IMR-90 (cell line): ENCODE measurements around the gene SRSF4. TPM values are rescaled to one million over a fixed set of nuclear protein-coding genes. Genes with fewer than 3 reads are reported as not detected.

Experiments
- ATAC-seq: fragments of 200-7000 bp; cut with Tn5 transposase; 2 replicates; pipeline ENCODE4 v1.9.1; 2020; ENCODE audit warnings: low read depth, mild to moderate bottlenecking, moderate library complexity
- BruUV-seq: library from RNA; stranded (reverse); fragments of 400-500 nt; replicated peaks from 2 replicates; lab custom pipeline; 2021; lab: Mats Ljungman, UMichigan
- CTCF ChIA-PET: fragments of 300-600 bp; formaldehyde crosslinking; extraction: SDS; loops from one replicate; lab custom pipeline; 2021; ENCODE audit warnings: antibody characterized with exemption; lab: Yijun Ruan, JAX
- POLR2A ChIA-PET: fragments of 300-600 bp; sonication (Branson Sonifier 250); formaldehyde crosslinking; loops from one replicate; lab custom pipeline; 2022; ENCODE audit warnings: antibody characterized with exemption; ENCODE audit not compliant: unreplicated experiment; lab: Charles Lee
- DNase-seq: peaks from one replicate; pipeline ENCODE4 v3.0.0; 2013
- H2AFZ ChIP-seq: replicated peaks from 2 replicates; pipeline ENCODE3; 2013; ENCODE audit warnings: low read length, mild to moderate bottlenecking; ENCODE audit not compliant: poor library complexity
- H2AK5ac ChIP-seq: 2 replicates; pipeline ENCODE4 v1.6.1; 2013; ENCODE audit warnings: low read depth, low read length, inconsistent platforms
- H2AK9ac ChIP-seq: replicated peaks from 2 replicates; pipeline ENCODE3; 2013; ENCODE audit warnings: mild to moderate bottlenecking, low read depth, low read length, moderate library complexity; ENCODE audit not compliant: poor library complexity
- H2BK120ac ChIP-seq: 2 replicates; pipeline ENCODE4 v1.6.1; 2013; ENCODE audit warnings: low read depth, low read length, inconsistent platforms
- H2BK15ac ChIP-seq: 3 replicates; pipeline ENCODE4 v1.6.1; 2013; ENCODE audit warnings: low read depth, low read length, inconsistent platforms
- H2BK20ac ChIP-seq: 2 replicates; pipeline ENCODE4 v1.6.1; 2013; ENCODE audit warnings: low read depth, mild to moderate bottlenecking, inconsistent platforms, low read length, moderate library complexity
- H2BK5ac ChIP-seq: 2 replicates; pipeline ENCODE4 v1.6.1; 2013; ENCODE audit warnings: mild to moderate bottlenecking, low read depth, low read length, inconsistent platforms; ENCODE audit not compliant: poor library complexity, severe bottlenecking
- H3K14ac ChIP-seq: replicated peaks from 2 replicates; pipeline ENCODE4 v1.6.1; 2013; ENCODE audit warnings: low read depth, low read length, inconsistent platforms
- H3K18ac ChIP-seq: 2 replicates; pipeline ENCODE4 v1.6.1; 2013; ENCODE audit warnings: low read depth, low read length, control low read depth
- H3K23ac ChIP-seq: 2 replicates; pipeline ENCODE4 v1.6.1; 2013; ENCODE audit warnings: low read depth, low read length, inconsistent platforms
- H3K27ac ChIP-seq: 2 replicates; pipeline ENCODE4 v1.5.1; 2013; ENCODE audit warnings: mild to moderate bottlenecking, control low read depth, low read length; ENCODE audit not compliant: insufficient read depth
- H3K27me3 ChIP-seq: 2 replicates; pipeline ENCODE4 v1.6.1; 2013; ENCODE audit warnings: low read length; ENCODE audit not compliant: control insufficient read depth, insufficient read depth
- H3K36me3 ChIP-seq: 2 replicates; pipeline ENCODE4 v1.6.1; 2013; ENCODE audit warnings: low read length, mixed read lengths; ENCODE audit not compliant: control insufficient read depth, insufficient read depth
- H3K4ac ChIP-seq: 2 replicates; pipeline ENCODE4 v1.6.1; 2013; ENCODE audit warnings: low read depth, low read length, inconsistent platforms
- H3K4me1 ChIP-seq: 2 replicates; pipeline ENCODE4 v1.6.1; 2013; ENCODE audit warnings: low read length, mixed read lengths; ENCODE audit not compliant: control insufficient read depth, insufficient read depth
- H3K4me2 ChIP-seq: 2 replicates; pipeline ENCODE4 v1.6.1; 2013; ENCODE audit warnings: low read depth, mild to moderate bottlenecking, control low read depth, low read length, moderate library complexity
- H3K4me3 ChIP-seq: 2 replicates; pipeline ENCODE4 v1.5.1; 2013; ENCODE audit warnings: low read depth, mild to moderate bottlenecking, control low read depth, low read length, moderate library complexity; ENCODE audit not compliant: insufficient read depth
- H3K56ac ChIP-seq: 2 replicates; pipeline ENCODE4 v1.6.1; 2013; ENCODE audit warnings: low read length, inconsistent platforms; ENCODE audit not compliant: insufficient read depth; ENCODE audit errors: extremely low read depth
- H3K79me1 ChIP-seq, 2 experiments: 2 replicates each; pipeline ENCODE4 v1.6.1; 2013; ENCODE audit warnings: low read length in 2 of 2, inconsistent platforms in 1 of 2, low read depth in 1 of 2
- H3K9ac ChIP-seq: 2 replicates; pipeline ENCODE4 v1.6.1; 2013; ENCODE audit warnings: low read depth, low read length, control low read depth
- H3K9me1 ChIP-seq: 2 replicates; pipeline ENCODE4 v1.6.1; 2013; ENCODE audit warnings: low read length, inconsistent platforms; ENCODE audit not compliant: insufficient read depth
- H3K9me3 ChIP-seq: 2 replicates; pipeline ENCODE4 v1.6.1; 2013; ENCODE audit warnings: low read length; ENCODE audit not compliant: control insufficient read depth, insufficient read depth
- H4K20me1 ChIP-seq: 2 replicates; pipeline ENCODE4 v1.6.1; 2013; ENCODE audit warnings: low read length, inconsistent platforms; ENCODE audit not compliant: insufficient read depth
- H4K5ac ChIP-seq: 2 replicates; pipeline ENCODE4 v1.6.1; 2013; ENCODE audit warnings: mild to moderate bottlenecking, low read depth, low read length, control low read depth
- H4K8ac ChIP-seq, 2 experiments: 2 replicates each; pipeline ENCODE4 v1.6.1; 2013; ENCODE audit warnings: low read depth in 2 of 2, low read length in 2 of 2, control low read depth in 1 of 2, inconsistent platforms in 1 of 2
- H4K91ac ChIP-seq: 2 replicates; pipeline ENCODE4 v1.6.1; 2013; ENCODE audit warnings: low read depth, low read length, inconsistent platforms; ENCODE audit not compliant: insufficient read depth
- BHLHE40 ChIP-seq: fragments of 150-350 bp; IDR thresholded peaks from 2 replicates; pipeline ENCODE4 v1.6.1; 2016; ENCODE audit warnings: mild to moderate bottlenecking, low read depth, low read length
- CEBPB ChIP-seq: IDR thresholded peaks from 2 replicates; pipeline ENCODE4 v1.6.1; 2012; ENCODE audit warnings: low read depth, low read length, improper control_type of control experiment
- CHD1 ChIP-seq: IDR thresholded peaks from 2 replicates; pipeline ENCODE4 v1.6.1; 2012; ENCODE audit warnings: low read depth, low read length, improper control_type of control experiment
- CTCF ChIP-seq: conservative IDR thresholded peaks from 2 replicates; pipeline ENCODE4 v1.5.1; 2012; ENCODE audit warnings: mild to moderate bottlenecking, low read depth, low read length, improper control_type of control experiment
- ELK1 ChIP-seq: fragments of 150-350 bp; IDR thresholded peaks from 2 replicates; pipeline ENCODE4 v1.6.1; 2016; ENCODE audit warnings: low read depth, mild to moderate bottlenecking, low read length, moderate library complexity, borderline replicate concordance
- FOS ChIP-seq: fragments of 150-350 bp; IDR thresholded peaks from 2 replicates; pipeline ENCODE4 v1.6.1; 2016; ENCODE audit warnings: low read depth, low read length
- MAFK ChIP-seq: IDR thresholded peaks from 2 replicates; pipeline ENCODE4 v1.6.1; 2012; ENCODE audit warnings: low read depth, low read length, improper control_type of control experiment
- MAZ ChIP-seq: IDR thresholded peaks from 2 replicates; pipeline ENCODE4 v1.6.1; 2012; ENCODE audit warnings: low read depth, mild to moderate bottlenecking, low read length, improper control_type of control experiment, moderate library complexity, borderline replicate concordance
- MXI1 ChIP-seq: IDR thresholded peaks from 2 replicates; pipeline ENCODE4 v1.6.1; 2012; ENCODE audit warnings: low read depth, mild to moderate bottlenecking, low read length, moderate library complexity, borderline replicate concordance
- NFE2L2 ChIP-seq: fragments of 150-350 bp; IDR thresholded peaks from 2 replicates; pipeline ENCODE4 v1.6.1; 2016; ENCODE audit warnings: low read depth, mild to moderate bottlenecking, low read length
- POLR2A ChIP-seq: IDR thresholded peaks from 2 replicates; pipeline ENCODE4 v1.6.1; 2012; ENCODE audit warnings: mild to moderate bottlenecking, low read depth, low read length
- RAD21 ChIP-seq: IDR thresholded peaks from 2 replicates; pipeline ENCODE4 v1.6.1; 2012; ENCODE audit warnings: low read length, improper control_type of control experiment
- RCOR1 ChIP-seq: IDR thresholded peaks from 2 replicates; pipeline ENCODE4 v1.6.1; 2012; ENCODE audit warnings: mild to moderate bottlenecking, low read length, improper control_type of control experiment; ENCODE audit not compliant: insufficient replicate concordance
- RFX5 ChIP-seq: IDR thresholded peaks from 2 replicates; pipeline ENCODE4 v1.8.0; 2012; ENCODE audit warnings: low read depth, mild to moderate bottlenecking, low read length, moderate library complexity
- SMC3 ChIP-seq: fragments of 150-350 bp; IDR thresholded peaks from 2 replicates; pipeline ENCODE4 v1.6.1; 2016; ENCODE audit warnings: low read depth, mild to moderate bottlenecking, antibody characterized with exemption, low read length, moderate library complexity
- USF2 ChIP-seq: fragments of 150-350 bp; IDR thresholded peaks from 2 replicates; pipeline ENCODE4 v1.6.1; 2017; ENCODE audit warnings: mild to moderate bottlenecking, antibody characterized with exemption, low read length, low read depth
- WGBS, 2 experiments: methylation state at CpG; one replicate each; pipeline versions ENCODE4 v1.1.5 to v1.1.7; 2013; ENCODE audit warnings: missing lambda C conversion rate in 2 of 2; ENCODE audit not compliant: insufficient read length in 1 of 2; ENCODE audit errors: extremely low coverage in 2 of 2; 5-methylcytosine and 5-hydroxymethylcytosine counted together
- dilution Hi-C: fragments of 300-500 bp; cut with HindIII; formaldehyde crosslinking; loops from one replicate; pipeline ENCODE4 v1.14.3; 2018; ENCODE audit warnings: low sequenced_read_pairs; ENCODE audit not compliant: unreplicated experiment
- in situ Hi-C: fragments of 300-500 bp; cut with MboI; formaldehyde crosslinking; loops from 3 replicates; pipeline ENCODE4 v1.14.3; 2019; ENCODE audit warnings: low sequenced_read_pairs, inconsistent platforms, mixed read lengths
- intact Hi-C: fragments of 100-400 bp; cut with micrococcal nuclease; formaldehyde crosslinking; loops from 2 replicates; pipeline ENCODE4 v1.10.0; 2022
- polyA plus RNA-seq, 3 experiments: library from polyadenylated mRNA; depleted of rRNA; stranded (reverse); fragments of >200 nt; gene quantifications; 2 replicates each; pipeline ENCODE4 v1.2.3, GENCODE V29; 2012; ENCODE audit warnings: low replicate concordance in 1 of 3
- total RNA-seq: library from RNA; depleted of rRNA; stranded (reverse); fragments of >200 nt; gene quantifications from 2 replicates; pipeline ENCODE4 v1.2.3, GENCODE V29; 2012

The SRSF4 gene
- total and polyA plus RNA-seq, 2 of the 4 experiments (the other 2 are of a cell fraction) = 20.8 to 48.5 TPM

- in situ Hi-C loops = no loop called here
- intact Hi-C loops = no loop called here
- no peak overlapping the region for H2BK5ac ChIP-seq
- no peak overlapping the region for H3K56ac ChIP-seq
- no peak for TF ChIP-seq MAZ
- no peak for TF ChIP-seq RFX5
- TF ChIP-seq CEBPB = no peak
- no peak for TF ChIP-seq BHLHE40
- TF ChIP-seq SMC3 = no peak
- no peak for TF ChIP-seq NFE2L2
- TF ChIP-seq CTCF = no peak
- no peak for TF ChIP-seq ELK1
- TF ChIP-seq CHD1 = no peak
- no peak for TF ChIP-seq RCOR1
- no peak for TF ChIP-seq MAFK
- TF ChIP-seq FOS = no peak
- TF ChIP-seq POLR2A = no peak
- TF ChIP-seq MXI1 = no peak
- TF ChIP-seq RAD21 = no peak
- no peak for TF ChIP-seq USF2
- H3K18ac ChIP-seq = no peak overlapping the region
- H4K20me1 ChIP-seq = peaks cover 79% of the 10 kb centered on the region
- H2BK15ac ChIP-seq = no peak overlapping the region
- ChIA-PET CTCF (interaction anchor here (0.6 kb wide), 2 partner anchors 10 to 34 kb away, joined by 4 to 8 read pairs; no protein-coding TSS in a partner anchor), POLR2A (no interaction called here)
- H4K8ac ChIP-seq = no peak overlapping the region
- peaks cover 34 to 83% of the 10 kb centered on the region in 2 experiments for H3K79me1 ChIP-seq
- BruUV-seq = TSS peak; percentile 3
- H3K36me3 ChIP-seq = peaks cover 41% of the 10 kb centered on the region
- H3K27ac ChIP-seq = no peak overlapping the region
- no peak overlapping the region for H3K4me3 ChIP-seq
- H3K27me3 ChIP-seq = no peaks in the 10 kb centered on the region
- WGBS, 2 experiments = no CpG with 5 or more reads among the region's 9 CpGs
- H2BK120ac ChIP-seq = no peak overlapping the region
- dilution Hi-C loops = no loop called here
- peaks cover 21% of the 10 kb centered on the region for H3K9me1 ChIP-seq
- no peak overlapping the region for H3K4me2 ChIP-seq
- H3K4ac ChIP-seq = no peak overlapping the region
- H3K9me3 ChIP-seq = no peaks in the 10 kb centered on the region
- no peak overlapping the region for H2AK5ac ChIP-seq
- H4K5ac ChIP-seq = no peak overlapping the region
- no peak; the same call in 1 of the 2 replicates for ATAC-seq
- no peak overlapping the region for H2BK20ac ChIP-seq
- H4K91ac ChIP-seq = no peak overlapping the region
- DNase-seq = no peak
- H3K14ac ChIP-seq = no peak overlapping the region
- H2AFZ ChIP-seq = no peak overlapping the region
- H2AK9ac ChIP-seq = no peak overlapping the region
- H3K4me1 ChIP-seq = peaks cover 7% of the 10 kb centered on the region; the same call in 1 of the 2 replicates
- no peak overlapping the region for H3K9ac ChIP-seq
- H3K23ac ChIP-seq = no peak overlapping the region
These were observed 19.1 kb downstream of the SRSF4 start for GRCh38 chr1:29162476-29163138.
